HCT116 (cell line): ENCODE data around the gene COA1. TPM values are rescaled to one million over a fixed set of nuclear protein-coding genes. Genes with fewer than 3 reads are reported as not detected.

Experiments used
- ATAC-seq: fragments of 200-7000 bp; cut with Tn5 transposase; 2 replicates; pipeline ENCODE4 v1.9.1; 2020; ENCODE audit warnings: mild to moderate bottlenecking, moderate library complexity
- BruUV-seq: library from RNA; stranded (reverse); fragments of 400-500 nt; replicated peaks from 2 replicates; lab custom pipeline; 2021; lab: Mats Ljungman, UMichigan
- CTCF ChIA-PET: fragments of 300-600 bp; sonication (Branson Sonifier 250); formaldehyde crosslinking; loops from one replicate; lab custom pipeline; 2021; ENCODE audit warnings: antibody characterized with exemption; lab: Charles Lee
- POLR2A ChIA-PET: fragments of 300-600, 350-600 bp; sonication (Branson Sonifier 250); formaldehyde crosslinking; loops from one replicate; lab custom pipeline; 2021; ENCODE audit warnings: antibody characterized with exemption; lab: Charles Lee
- RAD21 ChIA-PET, 2 experiments: fragments of 300-600 bp; sonication (Branson Sonifier 250); formaldehyde crosslinking; loops; one replicate each; lab custom pipeline; 2023; ENCODE audit warnings: low total read pairs in 2 of 2; ENCODE audit not compliant: uncharacterized antibody in 2 of 2, unreplicated experiment in 2 of 2, low non-redundant PET in 1 of 2; lab: Charles Lee
- DNase-seq: peaks from one replicate; pipeline ENCODE4 v3.0.0-alpha.2; 2010; ENCODE audit warnings: low read depth, low spot score
- H2AFZ ChIP-seq: fragments of 200-600 bp; shearing (Covaris generic), sonication (generic); 2 replicates; pipeline ENCODE4 v1.6.1; 2017; ENCODE audit warnings: low read depth, mixed run types, mixed read lengths, antibody characterized with exemption, low read length; ENCODE audit not compliant: poor library complexity, severe bottlenecking
- H3K27ac ChIP-seq: 2 replicates; pipeline ENCODE4 v1.5.1; 2012; ENCODE audit warnings: low read depth, low read length
- H3K27me3 ChIP-seq: fragments of 200-600 bp; sonication (generic); 2 replicates; pipeline ENCODE4 v1.6.1; 2016; ENCODE audit warnings: mixed run types, low read length, mixed read lengths; ENCODE audit not compliant: insufficient read depth
- H3K36me3 ChIP-seq, 2 experiments: fragments of 200-500 bp in 1 of 2; fragments of 200-600 bp in 1 of 2; sonication (Bioruptor generic) in 1 of 2; sonication (generic) in 1 of 2; 2 replicates each; pipeline versions ENCODE4 v1.5.1 to v1.6.1; 2014 to 2016; ENCODE audit warnings: low read length in 2 of 2, inconsistent platforms in 1 of 2, mixed read lengths in 1 of 2, mixed run types in 1 of 2; ENCODE audit not compliant: insufficient read depth in 2 of 2, control insufficient read depth in 1 of 2
- H3K4me1 ChIP-seq, 2 experiments: fragments of 200-600 bp in 1 of 2; sonication (generic) in 1 of 2; 2 replicates each; pipeline versions ENCODE4 v1.5.1 to v1.6.1; 2012 to 2017; ENCODE audit warnings: low read length in 2 of 2, inconsistent platforms in 1 of 2, mild to moderate bottlenecking in 1 of 2, mixed read lengths in 1 of 2, mixed run types in 1 of 2, moderate library complexity in 1 of 2; ENCODE audit not compliant: insufficient read depth in 2 of 2, control insufficient read depth in 1 of 2
- H3K4me2 ChIP-seq: fragments of 200-600 bp; sonication (generic); 2 replicates; pipeline ENCODE4 v1.6.1; 2017; ENCODE audit warnings: mixed run types, low read length, mixed read lengths
- H3K4me3 ChIP-seq, 2 experiments: fragments of 200-600 bp in 1 of 2; sonication (generic) in 1 of 2; replicated peaks in 1 of 2; 2 replicates each; pipeline ENCODE4 v1.5.1; 2011 to 2016; ENCODE audit warnings: low read length in 2 of 2, control low read depth in 1 of 2, low read depth in 1 of 2, mild to moderate bottlenecking in 1 of 2, mixed read lengths in 1 of 2, mixed run types in 1 of 2
- H3K79me2 ChIP-seq: fragments of 200-600 bp; sonication (generic); 2 replicates; pipeline ENCODE4 v1.6.1; 2017; ENCODE audit warnings: mild to moderate bottlenecking, mixed run types, low read length, moderate library complexity, mixed read lengths; ENCODE audit not compliant: insufficient read depth
- H3K9ac ChIP-seq: fragments of 200-600 bp; sonication (generic); 2 replicates; pipeline ENCODE4 v1.6.1; 2016; ENCODE audit warnings: low read length, mixed read lengths
- H3K9me2 ChIP-seq: fragments of 200-600 bp; sonication (generic), shearing (Covaris generic); 2 replicates; pipeline ENCODE4 v1.6.1; 2017; ENCODE audit warnings: mixed run types, mild to moderate bottlenecking, moderate library complexity; ENCODE audit not compliant: insufficient read depth
- H3K9me3 ChIP-seq, 2 experiments: fragments of 200-500 bp in 1 of 2; fragments of 200-600 bp in 1 of 2; sonication (Bioruptor generic) in 1 of 2; sonication (generic) in 1 of 2; 2 replicates each; pipeline ENCODE4 v1.6.1; 2014 to 2017; ENCODE audit warnings: low read length in 2 of 2, mixed read lengths in 2 of 2, inconsistent platforms in 1 of 2, low read depth in 1 of 2, mild to moderate bottlenecking in 1 of 2, mixed run types in 1 of 2, moderate library complexity in 1 of 2; ENCODE audit not compliant: control insufficient read depth in 1 of 2, insufficient read depth in 1 of 2
- H4K20me1 ChIP-seq: fragments of 200-600 bp; sonication (generic), shearing (Covaris generic); 2 replicates; pipeline ENCODE4 v1.6.1; 2017; ENCODE audit warnings: mixed run types, mild to moderate bottlenecking, moderate library complexity; ENCODE audit not compliant: insufficient read depth
- CBX3 ChIP-seq: IDR thresholded peaks from 2 replicates; pipeline ENCODE4 v1.6.1; 2012; ENCODE audit warnings: low read depth
- CEBPB ChIP-seq: IDR thresholded peaks from 2 replicates; pipeline ENCODE4 v1.6.1; 2012; ENCODE audit warnings: low read depth
- EZH2 ChIP-seq: fragments of 200-600 bp; sonication (generic); IDR thresholded peaks from 2 replicates; pipeline ENCODE4 v1.6.1; 2017; ENCODE audit warnings: antibody characterized with exemption, mixed run types
- JUND ChIP-seq: IDR thresholded peaks from 2 replicates; pipeline ENCODE4 v1.6.1; 2012
- POLR2A ChIP-seq: IDR thresholded peaks from 2 replicates; pipeline ENCODE4 v1.7.0; 2011; ENCODE audit warnings: borderline replicate concordance; ENCODE audit not compliant: insufficient read depth, insufficient read length; ENCODE audit errors: extremely low read depth
- POLR2AphosphoS5 ChIP-seq: IDR thresholded peaks from 2 replicates; pipeline ENCODE4 v1.6.1; 2011; ENCODE audit warnings: mild to moderate bottlenecking, low read depth, low read length, moderate library complexity
- REST ChIP-seq: IDR thresholded peaks from 2 replicates; pipeline ENCODE4 v1.6.1; 2012; ENCODE audit warnings: low read depth
- TCF7L2 ChIP-seq: IDR thresholded peaks from 2 replicates; pipeline ENCODE4 v1.7.0; 2011; ENCODE audit warnings: borderline replicate concordance, inconsistent platforms; ENCODE audit not compliant: insufficient read depth, insufficient read length; ENCODE audit errors: extremely low read depth
- YY1 ChIP-seq: IDR thresholded peaks from 2 replicates; pipeline ENCODE4 v1.6.1; 2011; ENCODE audit warnings: low read length, low read depth, moderate library complexity, mild to moderate bottlenecking; ENCODE audit not compliant: insufficient replicate concordance; ENCODE audit errors: extremely low read depth
- intact Hi-C: fragments of 100-400 bp; cut with micrococcal nuclease; formaldehyde crosslinking; loops from 2 replicates; pipeline ENCODE4 v1.10.0; 2022
- total RNA-seq: library from RNA; stranded (reverse); gene quantifications from one replicate; pipeline ENCODE4 v1.2.1, GENCODE V29; 2021; ENCODE audit not compliant: unreplicated experiment
- TF ChIP-seq, protein P1 (sequence below), 3 experiments: fragments of 200-600 bp in 1 of 3; sonication (generic) in 1 of 3; IDR thresholded peaks in 2 of 3; conservative IDR thresholded peaks in 1 of 3; 2 replicates each; pipeline ENCODE4 v1.5.1; 2012 to 2017; ENCODE audit warnings: low read depth in 2 of 3, low read length in 2 of 3, antibody characterized with exemption in 1 of 3, borderline replicate concordance in 1 of 3, control low read depth in 1 of 3, mild to moderate bottlenecking in 1 of 3, mixed read lengths in 1 of 3, mixed run types in 1 of 3, moderate library complexity in 1 of 3; ENCODE audit not compliant: insufficient read depth in 1 of 3
- TF ChIP-seq, protein P2 (sequence below): IDR thresholded peaks from 2 replicates; pipeline ENCODE4 v1.6.1; 2012

COA1 gene
- total RNA-seq, 1 experiment from 2014 or later = 78.5 TPM

- Histone ChIP-seq H3K79me2 (peaks cover 100% of the 10 kb centered on the region), H4K20me1 (peaks cover 12% of the 10 kb centered on the region; the same call in 1 of the 2 replicates), H3K4me2 (no peak overlapping the region), H3K9me2 (no peaks in the 10 kb centered on the region), H3K36me3 (no peaks in the 10 kb centered on the region), H3K4me3 (no peak overlapping the region), H3K27me3 (no peaks in the 10 kb centered on the region), H2AFZ (no peak overlapping the region), H3K4me1 (peaks cover 3 to 32% of the 10 kb centered on the region in 2 experiments; a peak in 2 of 4 replicates), H3K27ac (no peak overlapping the region), H3K9ac (no peak overlapping the region), H3K9me3 (peaks cover 0 to 4% of the 10 kb centered on the region in 2 experiments; a peak in 1 of 4 replicates)
- DNase-seq = no peak
- TF ChIP-seq EZH2 (no peak), YY1 (no peak), REST (no peak), POLR2AphosphoS5 (no peak), JUND (no peak), CBX3 (no peak), TCF7L2 (no peak), CEBPB (no peak), POLR2A (no peak)
- TF ChIP-seq, protein P1, sequence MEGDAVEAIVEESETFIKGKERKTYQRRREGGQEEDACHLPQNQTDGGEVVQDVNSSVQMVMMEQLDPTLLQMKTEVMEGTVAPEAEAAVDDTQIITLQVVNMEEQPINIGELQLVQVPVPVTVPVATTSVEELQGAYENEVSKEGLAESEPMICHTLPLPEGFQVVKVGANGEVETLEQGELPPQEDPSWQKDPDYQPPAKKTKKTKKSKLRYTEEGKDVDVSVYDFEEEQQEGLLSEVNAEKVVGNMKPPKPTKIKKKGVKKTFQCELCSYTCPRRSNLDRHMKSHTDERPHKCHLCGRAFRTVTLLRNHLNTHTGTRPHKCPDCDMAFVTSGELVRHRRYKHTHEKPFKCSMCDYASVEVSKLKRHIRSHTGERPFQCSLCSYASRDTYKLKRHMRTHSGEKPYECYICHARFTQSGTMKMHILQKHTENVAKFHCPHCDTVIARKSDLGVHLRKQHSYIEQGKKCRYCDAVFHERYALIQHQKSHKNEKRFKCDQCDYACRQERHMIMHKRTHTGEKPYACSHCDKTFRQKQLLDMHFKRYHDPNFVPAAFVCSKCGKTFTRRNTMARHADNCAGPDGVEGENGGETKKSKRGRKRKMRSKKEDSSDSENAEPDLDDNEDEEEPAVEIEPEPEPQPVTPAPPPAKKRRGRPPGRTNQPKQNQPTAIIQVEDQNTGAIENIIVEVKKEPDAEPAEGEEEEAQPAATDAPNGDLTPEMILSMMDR (IDR thresholded peaks at IDR 0.05 in 2 of 3, conservative IDR thresholded peaks at IDR 0.05 in 1 of 3; ENCODE audit: borderline replicate concordance in 1 of 3, insufficient read depth in 1 of 3, low read depth in 2 of 3, low read length in 2 of 3) = no peak
- TF ChIP-seq, protein P2, sequence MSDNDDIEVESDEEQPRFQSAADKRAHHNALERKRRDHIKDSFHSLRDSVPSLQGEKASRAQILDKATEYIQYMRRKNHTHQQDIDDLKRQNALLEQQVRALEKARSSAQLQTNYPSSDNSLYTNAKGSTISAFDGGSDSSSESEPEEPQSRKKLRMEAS = no peak
- no peak for ATAC-seq
- ChIA-PET RAD21 (interaction anchor here in 1 of 2 experiments (0.6 kb wide), 1 partner anchor 412 kb away, joined by 3 read pairs; no protein-coding TSS in a partner anchor), CTCF (no interaction called here), POLR2A (no interaction called here)
- no TSS peak for BruUV-seq
- intact Hi-C loops = no loop called here
Measured at GRCh38 chr7:43669286-43670081, 59.8 kb downstream of the COA1 start.
